ENCODE data around the gene SLC10A4. TPM values are rescaled to one million over a fixed set of nuclear protein-coding genes. Genes with fewer than 3 reads are reported as not detected.

SLC10A4 gene
- total RNA-seq, 4 donors from 2014 or later: 0.19 to 0.72 (median 0.25) TPM; not detected in 1

- ATAC-seq (ENCODE audit: low FRiP score): no peak
- DNase-seq (ENCODE audit: low spot score): no peak
- no peak for TF ChIP-seq CTCF (IDR thresholded peaks at IDR 0.05)
Measured at GRCh38 chr4:48518143-48518542, 35.0 kb downstream of the SLC10A4 start.

GRCh38 chr4:48526406-48526805, 43.3 kb downstream of the SLC10A4 start:
- DNase-seq (ENCODE audit: low spot score) (no peak), ATAC-seq (ENCODE audit: low FRiP score) (no peak)
- TF ChIP-seq CTCF (IDR thresholded peaks at IDR 0.05): no peak

- TF ChIP-seq CTCF (IDR thresholded peaks at IDR 0.05): no peak
- ATAC-seq (ENCODE audit: low FRiP score) (no peak), DNase-seq (ENCODE audit: low spot score) (no peak)
Measured at GRCh38 chr4:48538358-48538757, 55.2 kb downstream of the SLC10A4 start.

Other genes with a start within 250 kb of the SLC10A4 start
- 1 to 10 TPM; 2.6 to 4.8 (median 3.9) TPM for gene TEC, start 213.5 kb upstream of the SLC10A4 start, total RNA-seq
- 10 to 100 TPM; 27.7 to 92.6 (median 57.4) TPM for gene SLAIN2, start 141.8 kb upstream of the SLC10A4 start, total RNA-seq
- gene ZAR1, start 6.9 kb downstream of the SLC10A4 start, total RNA-seq: not detected